HG03108 (cell line): Measurements from ENCODE around the gene POFUT1.
"Not testable (repeated sequence)": the region's sequence is repeated elsewhere in the genome, so short reads cannot be mapped to it uniquely, and the experiment has no call there.

Source experiments
- ATAC-seq: cut with Tn5 transposase; IDR thresholded peaks from one replicate; pipeline ENCODE4 v1.9.1; 2021; ENCODE audit warnings: moderate library complexity; ENCODE audit not compliant: unreplicated experiment

Gene POFUT1

DNA sequence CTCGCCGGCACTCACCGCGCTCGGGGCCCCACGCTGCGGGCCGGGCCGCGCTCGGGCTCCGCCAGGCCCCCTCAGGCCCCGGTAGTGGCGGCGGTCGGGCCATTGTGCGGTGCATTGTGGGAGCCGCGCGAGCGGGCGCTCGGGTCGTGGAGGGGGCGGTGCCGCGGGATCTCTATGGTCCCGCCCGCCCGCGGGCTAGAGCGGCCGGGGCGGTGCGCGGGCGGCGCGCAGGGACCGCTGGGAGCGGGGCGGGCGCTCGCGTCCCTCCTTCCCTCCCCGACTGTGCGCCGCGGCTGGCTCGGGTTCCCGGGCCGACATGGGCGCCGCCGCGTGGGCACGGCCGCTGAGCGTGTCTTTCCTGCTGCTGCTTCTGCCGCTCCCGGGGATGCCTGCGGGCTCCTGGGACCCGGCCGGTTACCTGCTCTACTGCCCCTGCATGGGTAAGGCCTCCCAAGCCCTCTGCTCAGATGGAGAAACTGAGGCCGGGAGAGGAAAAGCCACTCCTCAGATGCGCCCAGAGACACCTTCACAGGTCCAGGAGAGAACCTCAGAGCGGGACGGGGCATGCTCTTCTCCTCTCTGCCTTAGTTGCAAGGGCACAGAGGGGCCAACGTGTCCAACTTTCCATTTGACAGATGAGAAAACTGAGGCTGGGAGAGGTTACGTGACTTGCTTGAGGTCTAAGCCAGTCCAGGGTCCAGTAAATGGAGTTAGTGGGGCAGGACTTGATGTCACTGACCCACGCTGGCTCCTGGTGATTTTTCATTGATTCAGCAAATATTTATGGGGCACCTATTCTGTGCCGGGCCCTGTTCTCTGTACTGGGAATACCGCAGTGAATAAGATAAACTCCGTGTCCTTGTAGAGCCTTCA lies at the start of gene POFUT1, which contains the start of gene PLAGL2:
POFUT1 (plus strand) TSS at position 255 of the 873 bp plus-strand sequence; CDS start at position 317, 62 bp downstream.
PLAGL2 (minus strand) TSS at position 118 of the 873 bp plus-strand sequence. CDS start 5,565 bp downstream, outside the sequence.
- peak; percentile 91 for ATAC-seq

DNA sequence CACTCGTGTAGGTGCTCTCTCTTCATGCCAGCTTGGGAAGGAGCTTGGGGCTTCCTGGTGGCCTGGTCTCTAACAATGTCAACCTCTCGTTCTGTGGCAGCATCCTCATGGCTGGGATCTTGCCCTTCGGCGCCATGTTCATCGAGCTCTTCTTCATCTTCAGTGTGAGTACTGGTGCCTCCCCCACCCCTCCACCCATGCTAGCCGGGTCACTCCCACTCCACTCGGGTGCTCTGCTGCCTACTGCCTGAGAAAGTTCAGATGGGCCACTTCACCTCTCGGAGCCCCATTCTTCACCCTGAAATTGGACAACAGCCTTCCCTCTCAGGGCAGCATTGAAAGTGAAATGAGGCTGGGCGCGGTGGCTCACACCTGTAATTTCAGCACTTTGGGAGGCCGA lies 49.3 kb upstream of the POFUT1 start:
- no peak for ATAC-seq

DNA sequence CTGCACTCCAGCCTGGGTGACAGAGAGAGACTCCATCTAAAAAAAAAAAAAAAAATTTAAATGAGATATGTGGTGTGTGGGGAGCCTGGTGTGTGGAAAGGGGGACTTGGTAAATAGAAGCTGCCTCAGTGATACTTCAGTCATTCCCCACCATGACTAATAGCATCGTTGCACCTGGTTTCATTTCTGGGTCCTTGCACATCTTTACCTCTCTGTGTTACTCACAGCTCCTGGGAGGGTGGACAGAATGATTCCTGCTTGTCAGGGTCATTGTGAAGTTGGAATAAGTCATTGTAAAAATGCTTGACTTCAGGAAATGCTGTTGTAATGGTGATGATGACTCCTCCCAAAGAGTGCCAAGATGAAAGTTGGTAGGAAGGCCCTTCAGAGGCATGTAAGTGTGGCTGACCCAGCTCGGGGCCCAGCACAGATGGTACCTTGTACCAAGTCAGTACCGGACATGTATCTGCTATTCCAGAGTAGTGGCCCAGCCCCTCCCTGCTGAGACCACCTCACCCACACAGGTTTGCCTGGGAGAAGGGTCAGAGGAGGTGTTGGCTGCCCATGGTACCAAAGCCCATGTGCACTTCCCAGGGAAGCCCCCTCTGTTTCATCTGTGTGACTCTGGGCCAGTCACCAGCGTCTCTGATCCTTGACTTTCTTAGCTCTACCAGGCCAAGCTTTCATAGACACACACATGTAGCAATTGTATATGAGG lies 48.6 kb upstream of the POFUT1 start:
- ATAC-seq = no peak

DNA sequence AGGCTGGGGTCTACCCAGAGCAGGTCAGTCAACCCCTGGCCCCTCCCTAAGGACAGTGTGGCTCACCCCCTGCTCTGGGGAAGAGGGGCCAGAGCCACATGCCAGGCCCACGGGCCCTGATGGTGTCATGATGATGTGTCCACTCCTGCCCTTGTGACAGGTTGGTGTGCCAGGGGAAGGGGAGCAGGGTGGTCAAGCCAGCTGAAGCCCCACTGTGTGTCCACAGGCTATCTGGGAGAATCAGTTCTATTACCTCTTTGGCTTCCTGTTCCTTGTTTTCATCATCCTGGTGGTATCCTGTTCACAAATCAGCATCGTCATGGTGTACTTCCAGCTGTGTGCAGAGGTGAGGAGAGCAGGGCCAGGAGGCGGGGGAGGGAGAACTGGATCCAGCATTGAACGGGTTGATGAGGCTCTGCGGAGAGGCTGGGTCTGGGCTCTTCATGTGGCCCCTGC lies 47.9 kb upstream of the POFUT1 start:
- ATAC-seq = no peak

DNA sequence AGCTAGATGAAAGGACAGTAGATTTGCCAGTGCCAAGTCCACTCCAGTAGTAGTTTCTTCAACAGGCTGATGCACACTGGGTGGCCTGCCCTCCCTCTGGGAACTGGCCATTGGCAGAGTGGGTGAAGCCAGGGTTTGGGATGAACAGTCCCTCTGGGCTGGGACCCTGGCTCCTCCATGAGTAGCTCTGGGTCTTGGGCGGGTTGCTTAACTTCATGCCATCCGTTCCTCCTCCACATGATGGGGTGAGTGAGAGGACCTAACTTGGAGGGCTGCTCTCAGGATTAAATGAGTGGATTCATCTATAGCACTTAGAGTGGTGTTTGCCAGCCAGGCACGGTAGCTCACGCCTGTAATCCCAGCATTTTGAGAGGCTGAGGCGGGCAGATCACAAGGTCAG lies 47.3 kb upstream of the POFUT1 start:
- no peak for ATAC-seq

DNA sequence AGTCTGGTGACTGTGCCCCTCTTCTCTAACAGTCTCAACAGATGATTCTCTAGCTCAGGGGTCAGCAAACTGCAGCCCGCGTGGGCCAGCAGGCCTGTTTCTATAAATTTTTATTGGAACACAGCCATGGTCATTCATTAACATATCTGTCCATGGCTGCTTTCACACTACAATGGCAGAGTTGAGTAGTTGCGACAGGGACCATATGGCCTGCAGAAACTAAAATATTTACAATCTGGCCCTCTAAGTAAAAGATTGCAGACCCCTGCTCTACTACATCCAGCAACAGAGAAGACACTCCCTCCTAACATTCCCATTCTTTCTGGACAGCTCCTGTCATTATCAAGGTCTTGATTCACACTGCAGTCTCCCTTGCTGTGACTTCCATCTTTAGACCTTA lies 45.3 kb upstream of the POFUT1 start:
- no peak for ATAC-seq

DNA sequence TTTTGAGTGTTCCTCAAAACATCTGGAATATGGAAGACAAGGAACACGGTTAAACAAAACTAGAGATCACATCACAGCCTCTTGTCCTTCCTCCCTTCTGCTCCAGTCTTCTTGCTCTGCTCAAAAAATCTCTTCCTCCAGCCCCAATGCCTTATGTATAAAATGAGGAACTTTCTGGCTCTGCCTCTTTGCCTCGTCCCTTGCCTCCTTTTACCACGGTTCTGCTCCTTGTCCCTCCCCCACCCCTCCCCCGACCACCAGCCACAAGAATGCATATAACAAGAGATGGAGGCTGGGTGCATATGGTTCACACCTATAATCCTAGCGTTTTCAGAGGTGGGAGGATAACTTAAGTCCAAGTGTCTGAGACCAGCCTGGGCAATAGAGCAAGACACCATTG lies 43.7 kb upstream of the POFUT1 start:
- no peak for ATAC-seq

DNA sequence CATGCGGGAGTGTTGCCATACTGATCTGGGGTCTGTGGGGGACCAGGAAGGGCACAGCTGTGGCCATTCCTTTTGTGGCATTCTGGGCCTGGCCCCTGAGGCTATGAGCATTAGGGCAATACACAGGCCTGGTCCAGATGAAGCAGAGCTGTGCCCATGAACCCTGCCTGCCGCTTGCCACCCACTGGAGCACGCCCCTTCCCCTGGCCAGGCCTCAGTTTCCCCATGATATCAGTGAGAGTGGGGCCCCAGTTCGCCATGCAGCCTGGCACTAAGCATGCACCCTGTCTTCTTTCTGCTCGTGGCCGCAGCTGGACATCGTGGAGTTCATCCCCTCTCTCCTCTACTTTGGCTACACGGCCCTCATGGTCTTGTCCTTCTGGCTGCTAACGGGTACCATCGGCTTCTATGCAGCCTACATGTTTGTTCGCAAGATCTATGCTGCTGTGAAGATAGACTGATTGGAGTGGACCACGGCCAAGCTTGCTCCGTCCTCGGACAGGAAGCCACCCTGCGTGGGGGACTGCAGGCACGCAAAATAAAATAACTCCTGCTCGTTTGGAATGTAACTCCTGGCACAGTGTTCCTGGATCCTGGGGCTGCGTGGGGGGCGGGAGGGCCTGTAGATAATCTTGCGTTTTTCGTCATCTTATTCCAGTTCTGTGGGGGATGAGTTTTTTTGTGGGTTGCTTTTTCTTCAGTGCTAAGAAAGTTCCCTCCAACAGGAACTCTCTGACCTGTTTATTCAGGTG lies 42.5 kb upstream of the POFUT1 start:
- no peak for ATAC-seq

DNA sequence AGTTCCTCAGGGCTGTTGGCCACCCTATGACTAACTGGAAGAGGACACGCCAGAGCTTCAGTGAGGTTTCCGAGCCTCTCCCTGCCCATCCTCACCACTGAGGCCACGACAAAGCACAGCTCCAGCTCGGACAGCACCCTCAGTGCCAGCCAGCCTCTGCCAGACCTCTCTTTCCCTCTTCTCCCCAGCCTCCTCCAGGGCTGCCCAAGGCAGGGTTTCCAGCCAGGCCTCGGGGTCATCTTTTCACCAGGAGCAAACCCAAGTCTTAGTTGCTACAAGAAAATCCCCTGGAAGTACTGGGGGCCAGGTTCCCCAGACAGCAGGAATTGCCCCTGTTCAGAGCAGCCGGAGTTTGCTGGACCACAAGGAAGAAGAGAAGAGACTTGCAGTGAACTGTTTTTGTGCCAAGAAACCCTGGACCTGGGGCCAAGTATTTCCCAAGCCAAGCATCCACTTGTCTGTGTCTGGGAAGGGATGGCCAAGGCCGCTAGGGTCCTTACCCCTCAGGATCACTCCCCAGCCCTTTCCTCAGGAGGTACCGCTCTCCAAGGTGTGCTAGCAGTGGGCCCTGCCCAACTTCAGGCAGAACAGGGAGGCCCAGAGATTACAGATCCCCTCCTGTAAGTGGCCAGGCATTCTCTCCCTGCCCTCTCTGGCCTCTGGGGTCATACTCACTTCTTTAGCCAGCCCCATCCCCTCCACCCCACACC lies 41.7 kb upstream of the POFUT1 start:
- no peak for ATAC-seq

DNA sequence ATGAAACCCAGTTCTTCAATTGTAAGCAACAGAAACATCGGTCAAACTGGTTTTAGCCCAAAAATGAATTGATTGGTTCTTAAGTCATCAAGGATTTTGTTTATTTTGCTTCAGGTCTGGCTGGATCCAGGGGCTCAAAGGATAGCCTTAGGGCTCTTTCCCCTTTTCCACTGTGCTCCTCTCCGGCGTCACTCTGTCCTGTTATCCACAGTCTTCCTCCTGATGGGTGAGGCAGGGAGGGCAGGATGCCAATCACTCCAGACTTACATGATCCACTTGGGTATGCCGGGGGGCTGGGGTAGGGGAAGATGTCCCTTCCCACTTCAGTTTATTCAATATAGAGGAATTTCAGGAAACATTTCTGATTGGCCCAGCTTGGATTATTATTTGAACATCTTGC lies 40.1 kb upstream of the POFUT1 start:
- ATAC-seq = no peak

DNA sequence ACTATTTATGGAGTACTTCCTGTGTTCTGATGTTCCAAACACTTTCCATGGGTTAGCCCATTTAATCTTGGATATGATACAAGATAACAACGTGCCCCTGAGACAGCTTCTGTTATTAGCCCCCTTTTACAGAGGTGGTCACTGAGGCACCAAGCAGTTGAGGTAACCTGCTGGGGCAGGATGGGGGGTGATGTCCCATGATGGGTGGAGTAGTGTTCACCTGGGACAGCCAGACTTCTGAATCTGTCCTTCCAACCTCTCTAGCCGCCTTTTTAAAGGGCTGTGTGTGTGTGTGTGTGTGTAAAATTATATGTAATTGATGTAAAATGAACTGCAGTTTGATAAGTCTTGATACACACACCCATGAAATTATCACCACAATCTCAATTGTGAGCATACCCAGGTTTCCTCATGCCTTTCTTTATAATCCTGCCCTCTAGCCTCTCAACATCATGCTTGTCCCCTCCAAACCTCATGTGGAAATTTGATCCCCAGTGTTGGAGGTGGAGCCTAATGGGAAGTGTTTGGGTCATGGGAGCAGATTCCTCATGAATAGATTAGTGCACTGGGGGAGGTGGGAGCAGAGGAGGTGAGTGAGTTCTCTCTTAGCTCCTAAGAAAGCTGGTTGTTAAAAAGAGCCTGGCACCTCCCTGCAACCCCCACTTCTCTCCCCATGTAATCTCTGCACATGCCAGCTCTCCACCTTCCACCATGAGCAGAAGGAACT lies 39.3 kb upstream of the POFUT1 start:
- no peak for ATAC-seq

DNA sequence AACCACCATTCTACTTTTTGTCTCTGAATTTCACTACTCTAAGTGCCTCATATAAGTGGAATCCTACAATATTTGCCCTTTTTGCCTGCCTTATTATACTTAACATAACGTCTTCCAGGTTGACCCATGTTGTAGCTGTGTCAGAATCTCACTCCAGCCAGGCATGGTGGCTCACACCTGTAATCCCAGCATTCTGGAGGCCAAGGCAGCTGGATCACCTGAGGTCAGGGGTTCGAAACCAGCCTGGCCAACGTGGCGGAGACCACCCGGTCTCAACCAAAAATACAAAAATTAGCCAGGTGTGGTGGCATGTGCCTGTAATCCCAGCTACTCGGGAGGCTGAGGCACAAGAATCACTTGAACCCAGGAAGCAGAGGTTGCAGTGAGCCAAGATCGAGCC lies 30.0 kb upstream of the POFUT1 start:
- not testable (repeated sequence) for ATAC-seq

DNA sequence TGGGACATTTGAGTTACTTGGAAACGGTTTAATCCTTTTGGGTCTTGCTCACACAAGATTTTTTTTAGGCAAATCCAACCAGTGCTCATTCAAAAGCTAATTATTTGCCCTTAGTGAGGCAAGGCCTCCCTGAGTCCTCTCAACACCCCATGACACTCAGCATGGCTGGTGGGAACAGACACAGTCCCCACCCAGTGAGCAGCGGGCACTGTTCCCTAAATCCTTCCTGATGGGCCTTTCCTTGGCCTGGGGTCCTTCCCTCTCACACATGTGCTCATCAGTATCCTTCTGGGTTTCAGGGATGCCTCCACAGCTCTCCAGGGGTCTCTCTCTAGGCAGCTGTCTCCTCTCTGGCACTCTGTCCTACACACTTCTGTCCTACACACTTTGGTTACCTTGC lies 28.2 kb upstream of the POFUT1 start:
- no peak for ATAC-seq

DNA sequence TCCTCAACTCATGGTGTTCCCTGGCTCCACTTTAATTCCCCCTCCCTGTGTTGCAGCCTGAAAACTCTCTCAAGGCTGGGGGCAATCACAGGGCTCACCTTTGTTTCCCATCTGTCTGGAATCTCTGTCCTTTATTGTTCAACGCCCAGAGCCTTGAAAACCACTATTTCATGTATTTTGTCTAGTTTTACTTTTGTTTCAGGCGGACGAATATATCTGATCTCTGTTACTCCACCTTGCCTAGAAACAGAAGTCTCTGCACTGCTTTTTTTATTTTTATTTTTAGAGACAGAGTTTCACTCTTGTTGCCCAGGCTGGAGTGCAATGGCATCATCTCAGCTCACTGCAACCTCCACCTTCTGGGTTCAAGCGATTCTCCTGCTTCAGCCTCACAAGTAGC lies 27.7 kb upstream of the POFUT1 start:
- no peak for ATAC-seq

DNA sequence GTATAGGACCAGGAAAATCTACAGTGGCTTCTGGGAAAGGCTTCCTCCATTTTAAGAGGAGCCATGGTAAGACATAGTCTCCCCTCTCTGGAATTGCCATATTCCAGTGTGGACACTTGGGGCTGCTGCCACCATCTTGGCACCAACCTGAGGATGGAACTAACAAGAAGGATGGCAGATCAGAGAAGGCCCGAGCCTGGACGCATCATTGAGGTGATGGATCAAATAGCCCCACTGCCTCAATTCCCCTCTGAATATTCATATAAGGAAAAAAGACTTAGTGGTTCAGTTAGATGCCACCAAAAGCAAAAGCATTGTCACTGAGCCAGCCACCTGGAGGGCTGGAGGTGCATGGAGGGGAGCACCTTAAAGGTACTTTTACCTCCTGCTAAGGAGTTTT lies 26.1 kb upstream of the POFUT1 start:
- no peak for ATAC-seq

DNA sequence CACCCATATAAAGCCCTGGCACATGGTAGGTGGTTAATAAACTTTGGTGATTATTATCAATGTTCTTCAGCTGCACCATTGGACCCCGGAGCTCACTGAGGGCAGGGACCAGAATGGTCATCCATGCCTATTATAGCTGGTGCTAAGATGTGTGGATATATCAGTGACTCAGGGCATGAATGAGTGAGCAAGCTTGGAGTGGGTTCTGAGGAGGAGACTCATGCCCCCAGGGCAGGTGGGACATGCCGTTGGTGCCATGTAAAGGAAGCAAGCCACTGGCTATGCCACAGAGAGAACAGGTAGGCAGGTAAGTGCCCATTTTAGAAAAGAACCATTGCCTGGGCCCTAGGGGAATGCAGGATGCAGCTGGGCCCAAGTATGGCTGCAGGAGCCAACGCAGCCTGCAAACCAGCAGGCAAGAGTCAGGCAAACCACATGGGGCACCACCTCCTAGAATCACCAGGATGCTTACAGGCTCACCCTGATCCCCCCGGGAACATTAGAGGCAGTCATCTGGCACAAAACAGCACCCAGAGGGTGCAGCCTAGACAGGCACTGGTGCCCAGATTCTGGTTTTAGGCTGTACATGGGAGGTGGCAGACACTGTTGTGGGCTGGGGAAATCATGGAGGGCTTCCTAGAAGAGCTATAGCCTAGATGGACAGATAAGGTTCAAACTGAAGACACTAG lies 23.6 kb upstream of the POFUT1 start:
- ATAC-seq = no peak

DNA sequence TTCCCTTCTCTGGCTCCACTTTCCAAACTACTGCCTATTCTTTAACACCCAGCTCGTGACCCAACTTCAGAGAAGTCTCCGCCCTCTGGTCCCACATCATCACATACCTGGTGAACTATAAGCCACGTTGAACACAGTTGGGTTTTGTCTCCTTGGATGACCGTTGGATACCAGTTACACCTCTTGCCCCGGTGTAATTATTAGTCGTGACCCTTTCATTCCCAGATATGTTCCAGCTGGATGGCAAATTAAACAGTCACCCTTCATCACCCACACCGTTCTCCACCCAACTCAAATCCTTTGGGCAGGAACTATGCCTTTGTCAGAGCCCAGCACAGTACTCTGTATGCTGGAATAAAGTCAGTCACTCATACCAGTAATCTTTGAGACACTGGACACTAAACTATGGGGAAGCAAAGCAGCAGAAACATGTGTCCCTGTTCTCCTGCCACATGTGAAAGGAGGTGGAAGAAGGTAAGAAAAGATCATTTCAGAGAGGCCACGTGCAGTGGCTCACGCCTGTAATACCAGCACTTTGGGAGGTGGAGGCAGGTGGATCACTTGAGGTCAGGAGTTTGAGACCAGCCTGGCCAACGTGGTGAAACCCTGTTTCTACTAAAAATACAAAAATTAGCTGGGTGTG lies 22.6 kb upstream of the POFUT1 start:
- ATAC-seq = no peak

DNA sequence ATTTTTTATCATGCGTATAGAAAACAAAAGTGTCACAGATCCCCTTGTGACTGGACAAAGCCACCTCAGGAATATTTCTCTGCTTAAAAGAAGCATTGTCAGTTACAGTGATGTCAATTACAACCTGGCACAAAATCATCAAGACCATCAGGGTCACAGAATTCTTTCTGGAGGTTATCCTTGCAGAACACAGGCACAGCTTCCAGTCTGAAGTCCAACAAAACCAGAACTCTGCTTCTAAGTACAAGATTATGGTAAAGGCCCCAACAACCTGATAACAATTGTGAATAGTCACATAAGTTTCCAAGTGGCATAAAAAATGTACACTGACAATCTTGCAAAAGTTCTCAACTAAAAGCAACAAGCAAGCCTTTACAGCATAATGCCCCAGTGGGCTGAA lies 21.2 kb upstream of the POFUT1 start:
- ATAC-seq = no peak
